MM.1S (cell line): Measurements from ENCODE around the gene LRMDA.

Source experiments
- DNase-seq: peaks from one replicate; pipeline ENCODE4 v3.0.0-alpha.2; 2015
- H2AFZ ChIP-seq: fragments of 300-600 bp; sonication (generic); 2 replicates; pipeline ENCODE4 v1.6.0; 2016; ENCODE audit warnings: antibody characterized with exemption, low read length
- H3F3A ChIP-seq: fragments of 300-600 bp; sonication (generic); 2 replicates; pipeline ENCODE4 v1.6.1; 2016; ENCODE audit warnings: mild to moderate bottlenecking, antibody characterized with exemption, low read length, moderate library complexity, mixed read lengths; ENCODE audit not compliant: insufficient read depth
- H3K27ac ChIP-seq: fragments of 300-600 bp; sonication (generic); 2 replicates; pipeline ENCODE4 v1.5.1; 2016; ENCODE audit warnings: mild to moderate bottlenecking, low read length
- H3K27me3 ChIP-seq: fragments of 300-600 bp; sonication (generic); replicated peaks from 2 replicates; pipeline ENCODE4 v1.6.0; 2016; ENCODE audit warnings: low read length; ENCODE audit not compliant: insufficient read depth
- H3K36me3 ChIP-seq: fragments of 300-600 bp; sonication (generic); replicated peaks from 2 replicates; pipeline ENCODE4 v1.6.1; 2016; ENCODE audit warnings: mild to moderate bottlenecking, low read length, mixed read lengths; ENCODE audit not compliant: insufficient read depth
- H3K4me1 ChIP-seq: fragments of 300-600 bp; sonication (generic); 2 replicates; pipeline ENCODE4 v1.6.1; 2016; ENCODE audit warnings: low read length, mixed read lengths
- H3K4me2 ChIP-seq: fragments of 300-600 bp; sonication (generic); 2 replicates; pipeline ENCODE4 v1.6.0; 2016; ENCODE audit warnings: low read depth, low read length
- H3K4me3 ChIP-seq: fragments of 300-600 bp; sonication (generic); 2 replicates; pipeline ENCODE4 v1.5.1; 2016; ENCODE audit warnings: low read length, mixed read lengths
- H3K79me2 ChIP-seq: fragments of 300-600 bp; sonication (generic); 2 replicates; pipeline ENCODE4 v1.6.1; 2016; ENCODE audit warnings: mixed run types, low read length, mixed read lengths
- H3K9ac ChIP-seq: fragments of 300-600 bp; sonication (generic); 2 replicates; pipeline ENCODE4 v1.6.1; 2016; ENCODE audit warnings: low read length, mixed read lengths
- H3K9me2 ChIP-seq: fragments of 300-600 bp; sonication (generic); replicated peaks from 2 replicates; pipeline ENCODE4 v1.6.1; 2016; ENCODE audit warnings: mild to moderate bottlenecking, low read length, mixed read lengths; ENCODE audit not compliant: insufficient read depth
- H3K9me3 ChIP-seq: fragments of 300-600 bp; sonication (generic); replicated peaks from 2 replicates; pipeline ENCODE4 v1.6.1; 2016; ENCODE audit warnings: mild to moderate bottlenecking, low read length, mixed read lengths; ENCODE audit not compliant: insufficient read depth
- H4K20me1 ChIP-seq: fragments of 300-600 bp; sonication (generic); 2 replicates; pipeline ENCODE4 v1.6.1; 2016; ENCODE audit warnings: mild to moderate bottlenecking, low read length, moderate library complexity, mixed read lengths; ENCODE audit not compliant: insufficient read depth
- EZH2 ChIP-seq: fragments of 300-600 bp; sonication (generic); optimal IDR thresholded peaks from 2 replicates; pipeline ENCODE3; 2017; ENCODE audit warnings: low read depth, mild to moderate bottlenecking, antibody characterized with exemption, low read length, mixed read lengths
- EZH2phosphoT487 ChIP-seq: fragments of 300-600 bp; sonication (generic); IDR thresholded peaks from 2 replicates; pipeline ENCODE4 v1.6.1; 2018; ENCODE audit warnings: antibody characterized with exemption, low read length
- TF ChIP-seq, protein P1 (sequence below): fragments of 300-600 bp; sonication (generic); IDR thresholded peaks from 2 replicates; pipeline ENCODE4 v1.5.1; 2016; ENCODE audit warnings: antibody characterized with exemption, low read length, mixed read lengths

The LRMDA gene

DNA sequence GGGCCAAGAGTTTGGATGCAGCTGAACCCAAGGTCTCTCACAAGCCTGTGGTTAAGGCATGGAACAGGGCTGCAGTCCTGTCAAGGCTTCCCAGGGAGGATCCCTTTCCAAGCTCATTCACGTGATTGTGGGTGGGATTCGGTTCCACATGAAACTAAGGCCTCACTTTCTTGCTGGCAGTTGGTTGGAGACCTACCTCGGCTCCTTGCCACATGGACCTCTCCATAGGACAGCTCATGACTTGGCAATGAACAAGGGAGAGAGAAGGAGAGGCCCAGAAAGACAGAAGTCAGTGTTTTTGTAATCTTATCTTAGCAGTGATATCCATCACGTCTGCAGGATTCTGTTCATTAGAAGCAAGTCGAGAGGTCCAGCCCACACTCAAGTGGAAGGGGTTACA, 583.8 kb downstream of the LRMDA start:
- Histone ChIP-seq H3K9ac (no peak overlapping the region), H3K9me3 (no peaks in the 10 kb centered on the region)
- DNase-seq, result no peak

DNA sequence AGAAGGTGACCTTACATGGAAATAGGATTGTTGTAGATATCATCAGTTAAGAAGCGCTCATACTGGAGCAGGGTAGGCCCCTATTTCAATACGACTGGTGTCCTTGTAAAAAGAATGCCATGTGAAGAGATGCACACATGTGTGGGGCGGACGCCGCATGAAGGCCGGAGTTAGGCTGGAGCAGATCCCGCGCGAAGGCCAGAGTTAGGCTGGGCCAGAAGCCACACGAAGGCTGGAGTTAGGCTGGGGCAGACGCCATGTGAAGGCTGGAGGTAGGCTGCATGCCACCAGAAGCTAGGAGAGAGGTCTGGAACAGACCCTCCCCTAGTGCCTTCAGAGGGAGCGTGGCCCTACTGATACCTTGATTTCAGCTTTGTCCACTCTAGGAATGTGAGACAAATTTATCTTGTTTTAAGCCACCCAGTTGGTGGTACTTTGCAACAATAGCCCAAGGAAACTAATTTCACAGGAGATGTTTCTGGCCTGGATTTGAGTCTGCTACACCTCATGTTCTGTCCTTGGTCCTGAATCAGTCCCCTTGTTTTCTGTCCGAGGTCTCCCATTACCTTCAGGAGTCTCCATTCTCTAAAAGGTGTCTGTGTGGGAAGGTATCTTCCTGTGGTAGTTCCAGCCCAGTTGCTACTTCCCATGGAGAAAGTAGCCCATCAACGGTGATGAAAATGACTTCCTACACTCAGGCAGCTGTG, 585.8 kb downstream of the LRMDA start:
- no peak overlapping the region for H2AFZ ChIP-seq
- no peaks in the 10 kb centered on the region for H3K9me2 ChIP-seq
- H3K27me3 ChIP-seq, result no peaks in the 10 kb centered on the region
- no peak overlapping the region for H3K27ac ChIP-seq
- H3K4me1 ChIP-seq, result no peaks in the 10 kb centered on the region
- H4K20me1 ChIP-seq, result no peaks in the 10 kb centered on the region
- no peak for TF ChIP-seq EZH2phosphoT487
- no peak for TF ChIP-seq EZH2
- TF ChIP-seq, protein P1, sequence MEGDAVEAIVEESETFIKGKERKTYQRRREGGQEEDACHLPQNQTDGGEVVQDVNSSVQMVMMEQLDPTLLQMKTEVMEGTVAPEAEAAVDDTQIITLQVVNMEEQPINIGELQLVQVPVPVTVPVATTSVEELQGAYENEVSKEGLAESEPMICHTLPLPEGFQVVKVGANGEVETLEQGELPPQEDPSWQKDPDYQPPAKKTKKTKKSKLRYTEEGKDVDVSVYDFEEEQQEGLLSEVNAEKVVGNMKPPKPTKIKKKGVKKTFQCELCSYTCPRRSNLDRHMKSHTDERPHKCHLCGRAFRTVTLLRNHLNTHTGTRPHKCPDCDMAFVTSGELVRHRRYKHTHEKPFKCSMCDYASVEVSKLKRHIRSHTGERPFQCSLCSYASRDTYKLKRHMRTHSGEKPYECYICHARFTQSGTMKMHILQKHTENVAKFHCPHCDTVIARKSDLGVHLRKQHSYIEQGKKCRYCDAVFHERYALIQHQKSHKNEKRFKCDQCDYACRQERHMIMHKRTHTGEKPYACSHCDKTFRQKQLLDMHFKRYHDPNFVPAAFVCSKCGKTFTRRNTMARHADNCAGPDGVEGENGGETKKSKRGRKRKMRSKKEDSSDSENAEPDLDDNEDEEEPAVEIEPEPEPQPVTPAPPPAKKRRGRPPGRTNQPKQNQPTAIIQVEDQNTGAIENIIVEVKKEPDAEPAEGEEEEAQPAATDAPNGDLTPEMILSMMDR, result no peak
- H3K79me2 ChIP-seq, result no peaks in the 10 kb centered on the region
- no peak overlapping the region for H3K4me3 ChIP-seq
- H3K4me2 ChIP-seq, result no peak overlapping the region
- H3F3A ChIP-seq, result no peaks in the 10 kb centered on the region
- no peak overlapping the region for H3K9ac ChIP-seq
- no peaks in the 10 kb centered on the region for H3K36me3 ChIP-seq
- H3K9me3 ChIP-seq, result no peaks in the 10 kb centered on the region
- DNase-seq, result no peak

More for the DNA sequence above, 583.8 kb downstream of the LRMDA start:
- no peaks in the 10 kb centered on the region for H3K27me3 ChIP-seq
- H3K9me2 ChIP-seq, result no peaks in the 10 kb centered on the region
- no peaks in the 10 kb centered on the region for H4K20me1 ChIP-seq
- no peak overlapping the region for H3K4me3 ChIP-seq
- no peak overlapping the region for H2AFZ ChIP-seq
- no peaks in the 10 kb centered on the region for H3K79me2 ChIP-seq
- no peak overlapping the region for H3K27ac ChIP-seq
- no peaks in the 10 kb centered on the region for H3K36me3 ChIP-seq
- TF ChIP-seq, protein P1, result no peak
- TF ChIP-seq EZH2phosphoT487, result no peak
- TF ChIP-seq EZH2, result no peak
- no peaks in the 10 kb centered on the region for H3K4me1 ChIP-seq
- no peaks in the 10 kb centered on the region for H3F3A ChIP-seq
- no peak overlapping the region for H3K4me2 ChIP-seq

- Histone ChIP-seq H3K36me3 (no peaks in the 10 kb centered on the region), H3K79me2 (no peaks in the 10 kb centered on the region), H3K4me2 (no peak overlapping the region), H3K9ac (no peak overlapping the region), H3F3A (no peaks in the 10 kb centered on the region), H3K4me3 (no peak overlapping the region), H4K20me1 (no peaks in the 10 kb centered on the region), H3K27me3 (no peaks in the 10 kb centered on the region), H2AFZ (no peak overlapping the region), H3K4me1 (no peaks in the 10 kb centered on the region), H3K27ac (no peak overlapping the region), H3K9me3 (no peaks in the 10 kb centered on the region), H3K9me2 (no peaks in the 10 kb centered on the region)
- no peak for DNase-seq
- TF ChIP-seq EZH2phosphoT487 (no peak), EZH2 (no peak)
- TF ChIP-seq, protein P1, result no peak
Measured at GRCh38 chr10:76017733-76018433, 586.5 kb downstream of the LRMDA start.
